ENCODE measurements around the gene PTEN. TPM values are rescaled to one million over a fixed set of nuclear protein-coding genes. Genes with fewer than 3 reads are reported as not detected.
"Not testable (repeated sequence)": the region's sequence is repeated elsewhere in the genome, so short reads cannot be mapped to it uniquely, and the experiment has no call there.

PTEN gene
- total RNA-seq, 2 experiments from 2014 or later, result 44.5 to 50.8 TPM

GRCh38 chr10:87841186-87841585, 22.2 kb upstream of the PTEN start:
- no peak overlapping the region for H3K27ac Mint-ChIP-seq
- peaks cover 2% of the 10 kb centered on the region for H3K36me3 Mint-ChIP-seq
- no peak for DNase-seq
- H3K4me3 Mint-ChIP-seq, result no peak overlapping the region
- no peaks in the 10 kb centered on the region for H3K27me3 Mint-ChIP-seq
- H3K4me1 Mint-ChIP-seq, result no peaks in the 10 kb centered on the region
- H3K9me3 Mint-ChIP-seq, result no peaks in the 10 kb centered on the region

- no peaks in the 10 kb centered on the region for H3K36me3 Mint-ChIP-seq
- H3K27me3 Mint-ChIP-seq, result no peaks in the 10 kb centered on the region
- H3K9me3 Mint-ChIP-seq, result no peaks in the 10 kb centered on the region
- H3K4me3 Mint-ChIP-seq, result no peak overlapping the region
- H3K4me1 Mint-ChIP-seq, result no peaks in the 10 kb centered on the region
- H3K27ac Mint-ChIP-seq, result no peak overlapping the region
- no peak for DNase-seq
Observed at GRCh38 chr10:87842220-87842641, 21.2 kb upstream of the PTEN start.

GRCh38 chr10:87842776-87843497, 20.5 kb upstream of the PTEN start:
- Mint-ChIP-seq H3K27me3 (no peaks in the 10 kb centered on the region), H3K36me3 (no peaks in the 10 kb centered on the region), H3K9me3 (no peaks in the 10 kb centered on the region), H3K27ac (no peak overlapping the region), H3K4me3 (no peak overlapping the region), H3K4me1 (no peaks in the 10 kb centered on the region)
- no peak for DNase-seq

DNA sequence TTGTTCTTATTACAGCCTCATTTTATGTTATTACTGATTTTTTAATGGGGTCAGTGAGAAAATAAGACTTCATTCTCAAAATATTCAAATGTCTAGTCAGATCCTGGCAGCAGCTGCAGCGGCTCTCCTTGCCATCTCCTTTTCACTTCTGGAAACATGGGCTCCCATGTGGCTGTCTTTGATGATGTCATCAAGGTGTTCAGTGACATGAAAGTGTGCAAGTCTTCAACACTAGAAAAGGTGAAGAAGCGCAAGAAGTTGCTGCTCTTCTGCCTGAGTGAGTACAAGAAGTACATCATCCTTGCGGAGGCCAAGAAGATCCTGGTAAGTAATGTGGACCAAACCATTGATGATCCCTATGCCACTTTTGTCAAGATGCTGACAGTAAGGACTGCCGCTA, 19.7 kb upstream of the PTEN start:
- H3K27ac Mint-ChIP-seq, result no peak overlapping the region

GRCh38 chr10:87844837-87845623, 18.4 kb upstream of the PTEN start:
- Mint-ChIP-seq H3K27me3 (no peaks in the 10 kb centered on the region), H3K4me3 (no peak overlapping the region), H3K27ac (no peak overlapping the region), H3K9me3 (no peaks in the 10 kb centered on the region), H3K4me1 (no peaks in the 10 kb centered on the region), H3K36me3 (no peaks in the 10 kb centered on the region)
- DNase-seq, result no peak

More for the DNA sequence above, 19.7 kb upstream of the PTEN start:
- no peaks in the 10 kb centered on the region for H3K36me3 Mint-ChIP-seq
- H3K27me3 Mint-ChIP-seq, result no peaks in the 10 kb centered on the region
- H3K4me3 Mint-ChIP-seq, result no peak overlapping the region
- no peaks in the 10 kb centered on the region for H3K9me3 Mint-ChIP-seq
- H3K4me1 Mint-ChIP-seq, result no peaks in the 10 kb centered on the region
- no peak for DNase-seq

DNA sequence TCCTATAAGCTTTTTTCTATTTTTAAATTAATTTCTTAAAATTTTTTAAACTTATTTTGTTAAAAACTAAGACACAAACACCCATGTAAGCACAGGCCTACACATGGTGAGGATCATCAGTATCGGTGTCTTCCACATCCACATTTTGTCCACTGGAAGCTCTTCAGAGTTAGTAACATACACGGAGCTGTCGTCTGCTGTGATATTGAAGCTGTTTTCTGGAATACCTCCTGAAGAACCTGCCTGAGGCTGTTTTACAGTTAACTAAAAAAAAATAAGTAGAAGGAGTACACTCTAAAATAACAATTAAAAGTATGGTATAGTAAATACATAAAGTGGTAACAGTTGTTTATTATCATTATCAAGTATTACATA, 17.8 kb upstream of the PTEN start:
- no peak for DNase-seq
- no peak overlapping the region for H3K27ac Mint-ChIP-seq
- H3K4me3 Mint-ChIP-seq, result no peak overlapping the region
- no peaks in the 10 kb centered on the region for H3K27me3 Mint-ChIP-seq
- H3K36me3 Mint-ChIP-seq, result no peaks in the 10 kb centered on the region
- no peaks in the 10 kb centered on the region for H3K9me3 Mint-ChIP-seq
- H3K4me1 Mint-ChIP-seq, result peaks cover under 1% of the 10 kb centered on the region

DNA sequence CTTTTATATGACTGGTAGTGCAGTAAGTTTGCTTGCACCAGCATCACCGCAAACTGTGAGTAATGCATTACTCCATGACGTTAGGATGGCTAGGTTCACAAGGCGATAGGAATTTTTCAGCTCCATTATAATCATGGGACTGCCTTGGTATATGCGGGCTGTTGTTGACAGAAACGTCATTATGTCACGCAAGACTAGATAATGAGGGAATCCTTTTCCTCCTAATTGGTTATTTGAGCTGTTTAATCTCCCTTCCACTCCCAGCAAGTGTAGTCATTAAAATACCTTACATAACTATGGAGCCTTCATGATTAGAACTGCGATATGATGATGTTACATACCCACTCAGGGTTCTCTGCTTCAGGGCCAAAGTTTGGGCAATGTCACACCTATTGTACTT, 17.4 kb upstream of the PTEN start:
- Mint-ChIP-seq H3K27ac (no peak overlapping the region), H3K27me3 (no peaks in the 10 kb centered on the region), H3K4me1 (peaks cover 4% of the 10 kb centered on the region), H3K9me3 (no peaks in the 10 kb centered on the region), H3K36me3 (no peaks in the 10 kb centered on the region), H3K4me3 (no peak overlapping the region)
- DNase-seq, result no peak

DNA sequence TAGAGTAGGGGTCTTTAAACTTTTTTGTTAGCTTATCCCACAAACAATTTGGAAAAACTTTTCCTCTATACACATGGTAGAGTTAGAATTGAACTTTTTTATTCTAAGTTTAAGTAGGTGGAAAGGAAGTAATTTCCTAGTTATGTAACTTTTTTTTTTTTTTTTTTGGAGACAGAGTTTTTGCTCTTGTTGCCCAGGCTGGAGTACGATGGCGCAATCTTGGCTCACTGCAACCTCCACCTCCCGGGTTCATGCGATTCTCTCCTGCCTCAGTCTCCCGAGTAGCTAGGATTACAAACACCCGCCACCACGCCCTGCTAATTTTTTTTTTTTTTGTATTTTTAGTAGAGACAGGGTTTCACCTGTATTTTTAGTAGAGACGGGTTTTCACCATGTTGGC, 16.7 kb upstream of the PTEN start:
- not testable (repeated sequence) for H3K27ac Mint-ChIP-seq, DNase-seq, H3K36me3 Mint-ChIP-seq, H3K27me3 Mint-ChIP-seq, H3K4me3 Mint-ChIP-seq, H3K9me3 Mint-ChIP-seq, H3K4me1 Mint-ChIP-seq

DNA sequence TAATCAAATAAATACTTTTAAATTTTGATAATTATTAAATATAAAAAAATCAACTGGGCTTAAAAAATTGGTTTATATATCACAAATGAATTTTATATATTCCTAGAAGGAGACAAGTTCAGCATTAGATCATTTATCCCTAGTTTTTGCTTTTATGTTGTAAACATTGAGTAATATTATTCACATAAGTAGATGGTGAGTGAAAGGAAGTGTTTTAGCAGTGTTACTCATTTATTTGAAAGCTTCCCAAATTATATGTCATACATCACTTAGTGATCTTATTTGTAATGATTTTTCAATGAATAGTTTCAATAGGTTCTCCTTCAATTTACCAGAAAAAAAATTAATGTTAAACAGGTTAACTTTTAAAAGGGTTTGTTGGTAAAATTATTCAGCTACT, 15.9 kb upstream of the PTEN start:
- Mint-ChIP-seq H3K4me3 (no peak overlapping the region), H3K27ac (no peak overlapping the region), H3K36me3 (no peaks in the 10 kb centered on the region), H3K27me3 (no peaks in the 10 kb centered on the region), H3K9me3 (no peaks in the 10 kb centered on the region), H3K4me1 (peaks cover 4% of the 10 kb centered on the region)
- no peak for DNase-seq

GRCh38 chr10:87849001-87849400, 14.4 kb upstream of the PTEN start:
- no peak for DNase-seq
- Mint-ChIP-seq H3K9me3 (no peaks in the 10 kb centered on the region), H3K4me3 (no peak overlapping the region), H3K27ac (no peak overlapping the region), H3K36me3 (no peaks in the 10 kb centered on the region), H3K27me3 (no peaks in the 10 kb centered on the region), H3K4me1 (peaks cover 4% of the 10 kb centered on the region)

GRCh38 chr10:87850742-87851205, 12.7 kb upstream of the PTEN start:
- peak; percentile 31 for DNase-seq
- H3K27ac Mint-ChIP-seq, result no peak overlapping the region
- no peak overlapping the region for H3K4me3 Mint-ChIP-seq
- H3K4me1 Mint-ChIP-seq, result peaks cover 4% of the 10 kb centered on the region
- peaks cover 2% of the 10 kb centered on the region for H3K9me3 Mint-ChIP-seq
- no peaks in the 10 kb centered on the region for H3K27me3 Mint-ChIP-seq
- H3K36me3 Mint-ChIP-seq, result no peaks in the 10 kb centered on the region

- H3K36me3 Mint-ChIP-seq, result no peaks in the 10 kb centered on the region
- H3K27ac Mint-ChIP-seq, result no peak overlapping the region
- H3K4me3 Mint-ChIP-seq, result no peak overlapping the region
- peaks cover 3% of the 10 kb centered on the region for H3K9me3 Mint-ChIP-seq
- no peaks in the 10 kb centered on the region for H3K27me3 Mint-ChIP-seq
- peaks cover 4% of the 10 kb centered on the region for H3K4me1 Mint-ChIP-seq
- DNase-seq, result no peak
Observed at GRCh38 chr10:87852089-87852488, 11.3 kb upstream of the PTEN start.

- H3K9me3 Mint-ChIP-seq, H3K4me3 Mint-ChIP-seq, H3K27ac Mint-ChIP-seq, H3K4me1 Mint-ChIP-seq, H3K36me3 Mint-ChIP-seq, DNase-seq, H3K27me3 Mint-ChIP-seq: not testable (repeated sequence)
Observed at GRCh38 chr10:87855247-87855646, 8.2 kb upstream of the PTEN start.

DNA sequence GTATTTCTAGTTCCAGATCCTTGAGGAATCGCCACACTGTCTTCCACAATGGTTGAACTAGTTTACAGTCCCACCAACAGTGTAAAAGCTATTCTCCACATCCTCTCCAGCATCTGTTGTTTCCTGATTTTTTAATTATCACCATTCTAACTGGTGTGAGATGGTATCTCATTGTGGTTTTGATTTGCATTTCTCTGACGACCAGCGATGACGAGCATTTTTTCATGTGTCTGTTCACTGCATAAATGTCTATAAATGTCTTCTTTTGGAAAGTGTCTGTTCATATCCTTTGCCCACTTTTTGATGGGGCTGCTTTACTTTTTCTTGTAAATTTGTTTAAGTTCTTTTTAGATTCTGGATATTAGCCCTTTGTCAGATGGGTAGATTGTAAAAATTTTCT, 7.8 kb upstream of the PTEN start:
- not testable (repeated sequence) for H3K4me3 Mint-ChIP-seq, H3K9me3 Mint-ChIP-seq, DNase-seq, H3K36me3 Mint-ChIP-seq, H3K27me3 Mint-ChIP-seq, H3K27ac Mint-ChIP-seq
- H3K4me1 Mint-ChIP-seq, result peaks cover 10% of the 10 kb centered on the region

- Mint-ChIP-seq H3K27me3 (no peaks in the 10 kb centered on the region), H3K4me1 (peaks cover 18% of the 10 kb centered on the region), H3K9me3 (peaks cover 3% of the 10 kb centered on the region), H3K36me3 (peaks cover 9% of the 10 kb centered on the region), H3K27ac (peak overlapping the region; percentile 6), H3K4me3 (peak overlapping the region; percentile 24)
- no peak for DNase-seq
Observed at GRCh38 chr10:87860156-87860795, 3.1 kb upstream of the PTEN start.

Measured in activated naive CD8-positive, alpha-beta T cell treated with anti-CD3 and anti-CD28 coated beads for 36 hours (primary cell).